Transverse colon (tissue), 4 donors: ENCODE results near the gene ENOX1. TPM values are rescaled to one million over a fixed set of nuclear protein-coding genes. Genes with fewer than 3 reads are reported as not detected.
"Not testable (repeated sequence)": the region's sequence is repeated elsewhere in the genome, so short reads cannot be mapped to it uniquely, and the experiment has no call there.

Source experiments
- DNase-seq: peaks from one replicate; pipeline ENCODE4 v3.0.0-alpha.2; 2019
- H3K27ac ChIP-seq, 4 donors: fragments of 200-600 bp; sonication (generic); 2 replicates each; pipeline ENCODE4 v1.5.1; 2016 to 2018; ENCODE audit warnings: inconsistent platforms in 4 of 4
- H3K27me3 ChIP-seq: fragments of 200-600 bp; sonication (generic); 2 replicates; pipeline ENCODE4 v1.5.1; 2017; ENCODE audit warnings: inconsistent platforms
- H3K36me3 ChIP-seq, 4 donors: fragments of 200-600 bp; sonication (generic); 2 replicates each; pipeline ENCODE4 v1.5.1; 2017 to 2019; ENCODE audit warnings: inconsistent platforms in 4 of 4
- H3K4me1 ChIP-seq, 4 donors: fragments of 200-600 bp; sonication (generic); 2 replicates each; pipeline ENCODE4 v1.5.1; 2017 to 2020; ENCODE audit warnings: inconsistent platforms in 4 of 4
- H3K4me3 ChIP-seq, 4 donors: fragments of 200-600 bp; sonication (generic); 1 replicate in 1 of 4; 2 replicates in 3 of 4; pipeline versions ENCODE4 v1.5.1 to v1.6.1; 2017 to 2019; ENCODE audit warnings: inconsistent platforms in 4 of 4
- H3K9me3 ChIP-seq, 2 donors: fragments of 200-600 bp; sonication (generic); 2 replicates each; pipeline ENCODE4 v1.5.1; 2017 to 2019; ENCODE audit warnings: inconsistent platforms in 2 of 2
- EP300 ChIP-seq: sonication (generic); formaldehyde crosslinking; IDR thresholded peaks from one replicate; pipeline ENCODE4 v1.6.1; 2017; ENCODE audit warnings: antibody characterized with exemption, low read depth
- POLR2A ChIP-seq: fragments of 450-650 bp; IDR thresholded peaks from one replicate; pipeline ENCODE4 v1.6.1; 2016; ENCODE audit warnings: antibody characterized with exemption, mild to moderate bottlenecking, moderate library complexity
- POLR2AphosphoS5 ChIP-seq, 3 donors: sonication (generic); formaldehyde crosslinking; IDR thresholded peaks; one replicate each; pipeline ENCODE4 v1.6.1; 2016; ENCODE audit warnings: antibody characterized with exemption in 3 of 3
- WGBS, 2 donors: methylation state at CpG; one replicate each; pipeline ENCODE4 v1.1.5; 2018; ENCODE audit warnings: low coverage in 1 of 2; 5-methylcytosine and 5-hydroxymethylcytosine counted together
- in situ Hi-C, 4 donors: fragments of 200-750 bp; cut with MboI; loops; one replicate each; pipeline versions ENCODE4 v1.15.0 to v1.15.1; 2017; ENCODE audit warnings: low sequenced_read_pairs in 3 of 4, low pct_ligation_motif_present in 1 of 4, low pct_unique_long_range_greater_than_20kb in 1 of 4
- intact Hi-C: fragments of 100-400 bp; cut with DNase I; formaldehyde crosslinking; loops from one replicate; pipeline ENCODE4 v1.15.1; 2023; ENCODE audit warnings: low total_unique reads
- total RNA-seq, 4 donors: library from RNA; depleted of rRNA; stranded (reverse); fragments of >200 nt; gene quantifications; one replicate each; pipeline ENCODE4 v1.1.0, GENCODE V29; 2016
- TF ChIP-seq, protein P1 (sequence below), 5 experiments: fragments of 200-600 bp in 3 of 5; fragments of 450-650 bp in 2 of 5; sonication (generic) in 3 of 5; IDR thresholded peaks; 1 replicate in 2 of 5; 2 replicates in 3 of 5; pipeline ENCODE4 v1.5.1; 2016 to 2017; ENCODE audit warnings: antibody characterized with exemption in 5 of 5, inconsistent platforms in 3 of 5, mild to moderate bottlenecking in 2 of 5, moderate library complexity in 1 of 5

ENOX1 gene
- total RNA-seq, 4 donors from 2014 or later = 1.5 to 6.4 (median 2.2) TPM

DNA sequence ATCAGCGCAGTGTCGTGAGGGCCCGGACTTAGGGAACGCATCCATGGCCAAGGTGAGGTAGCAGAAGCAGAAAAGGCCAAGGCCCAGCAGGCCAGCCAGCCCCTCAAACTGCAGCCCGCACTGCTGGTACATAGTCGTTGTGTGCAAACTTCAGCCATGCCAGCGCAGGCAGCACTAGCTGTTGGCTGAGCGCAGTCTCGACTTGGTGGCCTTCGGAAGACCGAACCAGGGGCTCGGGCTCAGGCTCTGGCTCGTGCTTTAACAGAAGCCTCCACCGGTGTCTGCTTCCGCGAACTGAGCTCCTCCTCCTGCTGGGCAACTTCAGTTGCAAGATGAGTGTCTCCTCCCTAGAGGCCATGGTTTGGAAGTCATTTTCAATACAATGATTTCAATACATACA, 605.9 kb downstream of the ENOX1 start:
- TF ChIP-seq POLR2AphosphoS5 (IDR thresholded peaks at IDR 0.05) = no peak
- no peak for TF ChIP-seq EP300
- TF ChIP-seq POLR2A = no peak
- TF ChIP-seq, protein P1, sequence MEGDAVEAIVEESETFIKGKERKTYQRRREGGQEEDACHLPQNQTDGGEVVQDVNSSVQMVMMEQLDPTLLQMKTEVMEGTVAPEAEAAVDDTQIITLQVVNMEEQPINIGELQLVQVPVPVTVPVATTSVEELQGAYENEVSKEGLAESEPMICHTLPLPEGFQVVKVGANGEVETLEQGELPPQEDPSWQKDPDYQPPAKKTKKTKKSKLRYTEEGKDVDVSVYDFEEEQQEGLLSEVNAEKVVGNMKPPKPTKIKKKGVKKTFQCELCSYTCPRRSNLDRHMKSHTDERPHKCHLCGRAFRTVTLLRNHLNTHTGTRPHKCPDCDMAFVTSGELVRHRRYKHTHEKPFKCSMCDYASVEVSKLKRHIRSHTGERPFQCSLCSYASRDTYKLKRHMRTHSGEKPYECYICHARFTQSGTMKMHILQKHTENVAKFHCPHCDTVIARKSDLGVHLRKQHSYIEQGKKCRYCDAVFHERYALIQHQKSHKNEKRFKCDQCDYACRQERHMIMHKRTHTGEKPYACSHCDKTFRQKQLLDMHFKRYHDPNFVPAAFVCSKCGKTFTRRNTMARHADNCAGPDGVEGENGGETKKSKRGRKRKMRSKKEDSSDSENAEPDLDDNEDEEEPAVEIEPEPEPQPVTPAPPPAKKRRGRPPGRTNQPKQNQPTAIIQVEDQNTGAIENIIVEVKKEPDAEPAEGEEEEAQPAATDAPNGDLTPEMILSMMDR (IDR thresholded peaks at IDR 0.05) = no peak
- Histone ChIP-seq H3K27ac (no peak overlapping the region), H3K27me3 (no peaks in the 10 kb centered on the region), H3K36me3 (no peaks in the 10 kb centered on the region), H3K4me3 (no peak overlapping the region), H3K9me3 (no peaks in the 10 kb centered on the region), H3K4me1 (no peaks in the 10 kb centered on the region)
- DNase-seq = no peak
- intact Hi-C loops = no loop called here
- 75 to 89% methylated on average over 4 to 16 of the region's 16 CpGs for WGBS, 2 donors
- in situ Hi-C loops = no loop called here

DNA sequence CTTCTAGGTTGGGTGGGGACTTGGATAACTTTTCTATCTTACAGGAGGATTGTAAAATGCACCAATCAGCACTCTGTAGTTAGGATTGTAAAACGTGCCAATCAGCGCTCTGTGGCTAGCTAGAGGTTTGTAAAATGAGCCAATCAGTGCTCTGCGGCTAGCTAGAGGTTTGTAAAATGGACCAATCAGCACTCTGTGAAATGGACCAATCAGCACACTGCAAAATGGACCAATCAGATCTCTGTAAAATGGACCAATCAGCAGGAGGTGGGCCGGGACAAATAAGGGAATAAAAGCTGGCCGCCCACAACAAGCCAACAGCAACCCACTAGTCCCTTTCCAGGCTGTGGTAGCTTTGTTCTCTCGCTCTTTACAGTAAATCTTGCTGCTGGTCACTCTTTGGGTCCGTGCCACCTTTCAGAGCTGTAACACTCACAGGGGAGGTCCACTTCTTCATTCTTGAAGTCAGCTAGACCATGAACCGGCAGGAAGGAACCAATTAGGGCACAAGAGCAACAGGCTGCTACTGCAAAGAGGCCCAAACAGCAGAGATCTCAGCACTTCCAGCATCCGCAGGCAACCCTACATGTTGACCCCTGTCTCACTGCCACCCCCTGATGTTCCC, 606.6 kb downstream of the ENOX1 start:
- in situ Hi-C loops = no loop called here
- no peak for TF ChIP-seq POLR2A
- no peak for TF ChIP-seq EP300
- no peak for TF ChIP-seq POLR2AphosphoS5 (IDR thresholded peaks at IDR 0.05)
- TF ChIP-seq, protein P1 (IDR thresholded peaks at IDR 0.05) = no peak
- no peaks in the 10 kb centered on the region for H3K4me1 ChIP-seq
- DNase-seq = no peak
- 93 to 100% methylated on average over 1 to 9 of the region's 9 CpGs for WGBS, 2 donors
- H3K4me3 ChIP-seq = no peak overlapping the region
- no peaks in the 10 kb centered on the region for H3K27me3 ChIP-seq
- H3K36me3 ChIP-seq = no peaks in the 10 kb centered on the region
- no peaks in the 10 kb centered on the region for H3K9me3 ChIP-seq
- intact Hi-C loops = no loop called here
- no peak overlapping the region for H3K27ac ChIP-seq

DNA sequence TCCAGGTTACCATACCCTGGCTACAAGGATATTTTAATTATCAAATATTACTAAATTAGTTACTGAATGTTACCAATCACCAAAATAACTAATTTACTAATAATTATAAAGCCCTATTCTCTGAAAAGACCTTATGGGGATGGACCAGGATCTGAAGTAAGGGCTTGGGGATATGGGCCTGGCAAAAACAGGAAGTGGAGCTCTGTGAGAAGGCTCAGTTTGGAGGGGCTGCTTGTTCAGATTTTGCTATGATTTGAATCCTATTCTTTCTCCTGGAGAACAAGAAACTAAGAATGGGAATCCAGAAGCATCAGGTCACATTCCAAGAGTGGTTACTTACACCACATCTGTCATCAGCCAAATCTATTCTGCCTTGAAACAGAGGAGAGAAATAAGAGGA, 615.3 kb downstream of the ENOX1 start:
- H3K27ac ChIP-seq = no peak overlapping the region

DNA sequence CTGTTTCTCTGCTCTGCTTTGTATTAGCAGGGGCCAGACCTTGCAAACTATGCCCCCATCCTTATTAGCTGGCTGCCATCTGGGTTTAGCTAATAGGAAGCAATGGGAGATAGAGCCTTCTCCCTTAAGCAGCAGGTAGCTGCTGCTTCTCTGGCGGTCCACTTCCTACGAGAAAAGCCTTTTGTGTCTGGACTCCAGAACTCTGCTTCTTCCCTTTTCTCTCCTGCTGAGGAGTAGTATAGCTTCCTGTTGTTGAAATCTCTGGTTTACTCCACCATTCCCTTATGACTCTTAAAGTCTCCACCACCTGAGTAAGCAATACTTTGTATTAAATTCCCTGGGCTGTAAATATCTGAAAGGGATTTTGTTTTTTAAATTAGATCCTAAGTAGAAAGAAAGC, 616.3 kb downstream of the ENOX1 start:
- TF ChIP-seq, protein P1 (IDR thresholded peaks at IDR 0.05) = no peak
- TF ChIP-seq EP300 (no peak), POLR2A (no peak), POLR2AphosphoS5 (IDR thresholded peaks at IDR 0.05) (no peak)
- no peak for DNase-seq
- Histone ChIP-seq H3K36me3 (no peaks in the 10 kb centered on the region), H3K4me1 (no peaks in the 10 kb centered on the region), H3K27ac (no peak overlapping the region), H3K9me3 (no peaks in the 10 kb centered on the region), H3K27me3 (no peaks in the 10 kb centered on the region), H3K4me3 (no peak overlapping the region)
- 20 to 61% methylated on average over 1 to 2 of the region's 2 CpGs for WGBS, 2 donors
- in situ Hi-C loops = no loop called here
- intact Hi-C loops = no loop called here

More for the DNA sequence above, 615.3 kb downstream of the ENOX1 start:
- H3K9me3 ChIP-seq = no peaks in the 10 kb centered on the region
- no peak for DNase-seq
- intact Hi-C loops (no loop called here), in situ Hi-C loops (no loop called here)
- TF ChIP-seq POLR2AphosphoS5 (IDR thresholded peaks at IDR 0.05) (no peak), POLR2A (no peak), EP300 (no peak)
- TF ChIP-seq, protein P1 (IDR thresholded peaks at IDR 0.05) = no peak
- no peak overlapping the region for H3K4me3 ChIP-seq
- no peaks in the 10 kb centered on the region for H3K36me3 ChIP-seq
- no peaks in the 10 kb centered on the region for H3K27me3 ChIP-seq
- H3K4me1 ChIP-seq = no peaks in the 10 kb centered on the region

DNA sequence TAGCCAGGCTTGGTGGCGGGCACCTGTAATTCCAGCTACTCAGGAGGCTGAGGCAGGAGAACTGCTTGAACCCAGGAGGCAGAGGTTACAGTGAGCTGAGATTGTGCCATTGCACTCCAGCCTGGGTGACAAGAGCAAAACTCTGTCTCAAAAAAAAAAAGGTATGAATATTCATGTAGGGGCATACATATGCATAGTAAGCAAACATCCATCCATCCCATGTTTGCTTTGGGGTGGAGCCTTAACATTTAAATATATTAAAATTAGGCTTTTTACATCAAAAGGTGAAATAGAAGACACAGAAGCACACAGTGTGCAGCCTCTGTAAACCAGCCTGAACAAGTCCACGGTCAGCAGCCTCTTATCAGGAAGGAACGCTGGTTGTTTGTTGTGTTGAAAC, 618.3 kb downstream of the ENOX1 start:
- H3K4me1 ChIP-seq, H3K4me3 ChIP-seq, H3K9me3 ChIP-seq, intact Hi-C loops, DNase-seq, H3K36me3 ChIP-seq, H3K27me3 ChIP-seq, in situ Hi-C loops, H3K27ac ChIP-seq: not testable (repeated sequence)
- WGBS, 2 donors = 67 to 76% methylated on average over 2 to 3 of the region's 3 CpGs
